Aorta (tissue), 5 donors: ENCODE measurements around the gene PDPN. TPM values are rescaled to one million over a fixed set of nuclear protein-coding genes. Genes with fewer than 3 reads are reported as not detected.

Experiments
- ATAC-seq: fragments of 200-7000 bp; cut with Tn5 transposase; one replicate; pipeline ENCODE4 v1.9.1; 2022; ENCODE audit warnings: moderate library complexity; ENCODE audit not compliant: low FRiP score
- DNase-seq, 2 donors: peaks; one replicate each; pipeline ENCODE4 v3.0.0-alpha.2; 2020
- H3K27ac ChIP-seq, 2 donors: one replicate each; pipeline ENCODE4 v1.5.1; 2013; ENCODE audit warnings: low read length in 2 of 2, mild to moderate bottlenecking in 2 of 2, moderate library complexity in 2 of 2, control low read depth in 1 of 2, inconsistent platforms in 1 of 2, low read depth in 1 of 2
- H3K27me3 ChIP-seq, 2 donors: one replicate each; pipeline ENCODE4 v1.6.1; 2013; ENCODE audit warnings: control low read depth in 1 of 2, low read length in 1 of 2, mild to moderate bottlenecking in 1 of 2, moderate library complexity in 1 of 2; ENCODE audit not compliant: insufficient read depth in 2 of 2, control insufficient read depth in 1 of 2
- H3K36me3 ChIP-seq, 2 donors: one replicate each; pipeline ENCODE4 v1.6.1; 2013; ENCODE audit warnings: control low read depth in 1 of 2, low read length in 1 of 2, mild to moderate bottlenecking in 1 of 2; ENCODE audit not compliant: insufficient read depth in 2 of 2, control insufficient read depth in 1 of 2
- H3K4me1 ChIP-seq, 2 donors: one replicate each; pipeline ENCODE4 v1.6.1; 2013; ENCODE audit warnings: low read length in 2 of 2, control low read depth in 1 of 2, mild to moderate bottlenecking in 1 of 2, moderate library complexity in 1 of 2; ENCODE audit not compliant: insufficient read depth in 2 of 2, control insufficient read depth in 1 of 2
- H3K4me3 ChIP-seq, 2 donors: one replicate each; pipeline ENCODE4 v1.5.1; 2013; ENCODE audit warnings: low read length in 2 of 2, control low read depth in 1 of 2, mild to moderate bottlenecking in 1 of 2
- H3K9me3 ChIP-seq: one replicate; pipeline ENCODE4 v1.6.1; 2013; ENCODE audit warnings: mild to moderate bottlenecking, low read length; ENCODE audit not compliant: control insufficient read depth
- WGBS, 2 donors: extraction: QIAGEN DNeasy Blood & Tissue Kit; methylation state at CpG; one replicate each; pipeline ENCODE4 v1.1.7; 2013; 5-methylcytosine and 5-hydroxymethylcytosine counted together
- intact Hi-C, 2 donors: fragments of 100-400 bp; cut with DNase I; formaldehyde crosslinking; loops; one replicate each; pipeline versions ENCODE4 v1.14.2 to v1.15.0; 2022
- polyA plus RNA-seq, 2 donors: library from polyadenylated mRNA; stranded (reverse); fragments of 200-250 nt; gene quantifications; one replicate each; pipeline ENCODE4 v1.2.3, GENCODE V29; 2013
- total RNA-seq, 2 donors: library from RNA; stranded (reverse); fragmentation: NEBNext Ultra II Directional; extraction: Animal tissue kit (Norgen Biotek cat#: 25700); gene quantifications; one replicate each; pipeline ENCODE4 v1.2.1, GENCODE V29; 2021
- donor health status: healthy with polysubstance abuse.
- donor health status: Bipolar disorder and iron deficiency.
- donor health status: DM: no; HTN: no; CAD: no.
- donor health status: DM: no; HTN: no; CAD: no.
- donor health status: DM: yes; HTN: yes; CAD: no.

Gene PDPN
- total and polyA plus RNA-seq, 4 donors, result 0.43 to 19.5 (median 17.7) TPM

- Histone ChIP-seq H3K4me1 (no peaks in the 10 kb centered on the region), H3K27me3 (no peaks in the 10 kb centered on the region), H3K4me3 (no peak overlapping the region), H3K9me3 (no peaks in the 10 kb centered on the region), H3K27ac (no peak overlapping the region), H3K36me3 (no peaks in the 10 kb centered on the region)
- DNase-seq, result peak; percentile 53 to 75
- 16 to 18% methylated on average over 44 to 47 of the region's 47 CpGs for WGBS, 2 donors
- ATAC-seq, result peak; percentile 71
- intact Hi-C loops, result no loop called here
Observed at GRCh38 chr1:13583966-13584791, 547 bp downstream of the PDPN start.

- Histone ChIP-seq H3K27ac (no peak overlapping the region), H3K4me3 (no peak overlapping the region), H3K36me3 (no peaks in the 10 kb centered on the region), H3K9me3 (no peaks in the 10 kb centered on the region), H3K27me3 (no peaks in the 10 kb centered on the region), H3K4me1 (no peaks in the 10 kb centered on the region)
- 86 to 92% methylated on average over 11 of the region's 11 CpGs for WGBS, 2 donors
- intact Hi-C loops, result no loop called here
- DNase-seq (peak in 1 of 2 donors; percentile 22), ATAC-seq (no peak)
Observed at GRCh38 chr1:13584876-13585611, 1.4 kb downstream of the PDPN start.

- Histone ChIP-seq H3K27ac (no peak overlapping the region), H3K4me3 (no peak overlapping the region), H3K36me3 (no peaks in the 10 kb centered on the region), H3K27me3 (no peaks in the 10 kb centered on the region), H3K4me1 (no peaks in the 10 kb centered on the region), H3K9me3 (no peaks in the 10 kb centered on the region)
- intact Hi-C loops, result no loop called here
- ATAC-seq, result no peak
- peak in 1 of 2 donors; percentile 38 for DNase-seq
- WGBS, 2 donors, result 79 to 82% methylated on average over 9 of the region's 9 CpGs
Observed at GRCh38 chr1:13585612-13585991, 2.0 kb downstream of the PDPN start.

- Histone ChIP-seq H3K4me1 (no peaks in the 10 kb centered on the region), H3K36me3 (no peaks in the 10 kb centered on the region), H3K9me3 (no peaks in the 10 kb centered on the region), H3K4me3 (no peak overlapping the region), H3K27me3 (no peaks in the 10 kb centered on the region), H3K27ac (no peak overlapping the region)
- intact Hi-C loops, result no loop called here
- 84 to 87% methylated on average over 7 of the region's 7 CpGs for WGBS, 2 donors
- no peak for ATAC-seq
- peak in 1 of 2 donors; percentile 11 for DNase-seq
Observed at GRCh38 chr1:13586001-13586400, 2.4 kb downstream of the PDPN start.

- Histone ChIP-seq H3K9me3 (no peaks in the 10 kb centered on the region), H3K27me3 (no peaks in the 10 kb centered on the region), H3K27ac (no peak overlapping the region), H3K36me3 (no peaks in the 10 kb centered on the region), H3K4me3 (no peak overlapping the region), H3K4me1 (no peaks in the 10 kb centered on the region)
- DNase-seq (no peak), ATAC-seq (no peak)
- 14 to 24% methylated on average over 9 of the region's 9 CpGs for WGBS, 2 donors
- intact Hi-C loops, result no loop called here
Observed at GRCh38 chr1:13587256-13588030, 3.8 kb downstream of the PDPN start.

GRCh38 chr1:13588946-13589796 is 5.5 kb downstream of the PDPN start:
- no peak for ATAC-seq
- H3K4me1 ChIP-seq, result no peaks in the 10 kb centered on the region
- H3K36me3 ChIP-seq, result no peaks in the 10 kb centered on the region
- intact Hi-C loops, result no loop called here
- H3K9me3 ChIP-seq, result no peaks in the 10 kb centered on the region
- no peaks in the 10 kb centered on the region for H3K27me3 ChIP-seq
- no peak overlapping the region for H3K4me3 ChIP-seq
- 85 to 87% methylated on average over 11 of the region's 11 CpGs for WGBS, 2 donors
- no peak for DNase-seq
- no peak overlapping the region for H3K27ac ChIP-seq

- Histone ChIP-seq H3K9me3 (no peaks in the 10 kb centered on the region), H3K27ac (no peak overlapping the region), H3K4me1 (no peaks in the 10 kb centered on the region), H3K36me3 (no peaks in the 10 kb centered on the region), H3K27me3 (no peaks in the 10 kb centered on the region), H3K4me3 (no peak overlapping the region)
- intact Hi-C loops, result no loop called here
- DNase-seq, result no peak
- no peak for ATAC-seq
- 86 to 88% methylated on average over 7 of the region's 7 CpGs for WGBS, 2 donors
Observed at GRCh38 chr1:13590486-13590885, 6.9 kb downstream of the PDPN start.

- Histone ChIP-seq H3K36me3 (no peaks in the 10 kb centered on the region), H3K4me3 (no peak overlapping the region), H3K27me3 (no peaks in the 10 kb centered on the region), H3K4me1 (no peaks in the 10 kb centered on the region), H3K27ac (peak overlapping the region in 1 of 2 donors; percentile 21), H3K9me3 (no peaks in the 10 kb centered on the region)
- intact Hi-C loops, result no loop called here
- DNase-seq, result peak; percentile 75 to 79
- peak; percentile 86 for ATAC-seq
- WGBS, 2 donors, result 5 to 8% methylated on average over 10 of the region's 10 CpGs
Observed at GRCh38 chr1:13593511-13594131, 10.0 kb downstream of the PDPN start.
